AML-193 (cell line): ENCODE results near the gene ITGA1.
A peak's percentile ranks its signal among the peaks of the same experiment; 100 is the strongest.

Source experiments
- DNase-seq, 2 experiments: peaks; one replicate each; lab custom pipeline; 2025; lab: John Stamatoyannopoulos, UW

Gene ITGA1

DNA sequence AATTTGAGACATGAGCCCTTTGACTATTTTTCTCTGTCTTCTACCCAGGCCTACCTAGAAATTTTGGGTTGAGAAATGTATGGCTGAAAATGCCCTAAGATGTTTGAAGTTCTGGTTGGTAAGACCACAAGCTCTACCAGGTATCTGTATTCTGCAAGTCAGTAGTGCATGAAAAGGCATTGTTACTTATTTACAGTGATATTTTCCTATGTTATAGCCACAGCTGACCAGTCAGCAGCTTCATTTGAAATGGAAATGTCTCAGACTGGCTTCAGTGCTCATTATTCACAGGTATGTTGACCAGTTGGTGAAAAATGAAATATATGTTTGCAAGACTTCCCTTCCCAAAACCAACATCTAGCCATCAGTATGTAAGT, 109.5 kb downstream of the ITGA1 start:
- DNase-seq: no peak

- DNase-seq: no peak
These were observed 111.4 kb downstream of the ITGA1 start for GRCh38 chr5:52898961-52899680.

DNA sequence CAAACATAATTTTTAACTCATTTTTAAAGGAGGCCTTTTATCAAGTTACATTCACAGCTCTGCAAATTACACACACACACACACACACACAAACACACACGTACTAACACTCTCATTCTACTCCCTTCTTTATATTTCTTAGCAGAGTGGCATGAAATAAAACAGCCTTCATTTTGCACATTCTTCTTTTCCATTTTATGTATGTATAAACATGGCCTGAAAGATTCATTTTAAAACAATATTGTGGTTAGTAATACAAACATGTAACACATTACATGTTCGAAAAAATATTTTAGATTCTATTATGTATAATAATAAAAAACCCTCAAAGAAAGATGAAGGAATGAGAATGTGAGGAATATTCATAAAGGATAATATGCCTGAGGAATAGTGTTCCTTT, 115.4 kb downstream of the ITGA1 start:
- DNase-seq: no peak

GRCh38 chr5:52906343-52906742, 118.6 kb downstream of the ITGA1 start:
- no peak for DNase-seq

DNA sequence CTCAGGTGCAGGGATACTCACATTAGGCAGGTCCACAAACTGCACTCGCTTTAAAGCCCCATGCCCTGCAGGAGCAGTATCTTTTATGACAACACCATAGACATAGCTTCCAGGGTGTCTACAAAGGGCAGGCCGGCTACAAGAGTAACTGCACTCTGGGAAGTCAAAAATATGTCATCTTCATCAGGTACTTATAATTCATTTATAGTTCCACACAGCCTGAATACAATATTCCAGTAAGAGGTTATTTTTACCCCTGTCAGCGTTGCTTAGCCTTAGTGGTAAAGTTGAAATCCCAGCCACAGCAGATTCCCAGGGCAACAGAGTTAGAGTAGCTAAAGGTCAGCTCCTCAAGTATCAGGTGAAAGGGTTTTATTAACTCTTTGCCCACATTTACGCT, 119.1 kb downstream of the ITGA1 start:
- DNase-seq: no peak

- no peak for DNase-seq
These were observed 121.5 kb downstream of the ITGA1 start for GRCh38 chr5:52909192-52909591.

DNA sequence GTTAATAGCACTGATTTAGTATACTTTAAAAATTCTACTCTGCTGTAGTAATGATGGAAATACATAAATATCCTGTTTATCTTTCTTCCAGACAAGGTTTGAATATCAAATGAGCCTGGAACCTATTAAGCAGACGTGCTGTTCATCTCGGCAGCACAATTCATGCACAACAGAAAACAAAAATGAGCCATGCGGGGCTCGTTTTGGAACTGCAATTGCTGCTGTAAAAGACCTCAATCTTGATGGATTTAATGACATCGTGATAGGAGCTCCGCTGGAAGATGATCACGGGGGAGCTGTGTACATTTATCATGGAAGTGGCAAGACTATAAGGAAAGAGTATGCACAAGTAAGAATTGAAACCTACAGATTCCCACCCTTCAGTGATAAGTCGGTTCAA, 122.4 kb downstream of the ITGA1 start:
- no peak for DNase-seq

- peak; percentile 74 to 81 for DNase-seq
These were observed 127.6 kb downstream of the ITGA1 start for GRCh38 chr5:52915176-52915875.

GRCh38 chr5:52920929-52921328, 133.2 kb downstream of the ITGA1 start:
- DNase-seq: no peak

DNA sequence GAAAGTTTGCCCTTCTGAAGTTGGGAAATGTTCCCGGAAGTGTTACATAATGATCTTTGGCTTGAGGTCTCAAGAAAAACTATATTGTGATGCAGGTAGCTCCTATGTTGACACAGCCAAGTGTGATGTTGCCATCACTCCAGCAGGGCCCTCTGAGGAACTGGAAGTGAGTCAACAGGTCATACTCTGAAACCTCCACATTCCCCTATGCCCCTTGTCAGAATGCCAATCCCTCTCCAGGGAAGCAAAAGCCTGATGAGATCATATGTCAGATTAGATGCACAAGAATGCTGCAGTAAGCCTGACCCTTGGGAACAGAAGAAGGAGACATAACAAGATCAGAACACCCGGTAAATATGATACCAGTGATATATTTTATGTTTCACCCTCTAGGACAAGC, 134.7 kb downstream of the ITGA1 start:
- peak; percentile 74 to 81 for DNase-seq

DNA sequence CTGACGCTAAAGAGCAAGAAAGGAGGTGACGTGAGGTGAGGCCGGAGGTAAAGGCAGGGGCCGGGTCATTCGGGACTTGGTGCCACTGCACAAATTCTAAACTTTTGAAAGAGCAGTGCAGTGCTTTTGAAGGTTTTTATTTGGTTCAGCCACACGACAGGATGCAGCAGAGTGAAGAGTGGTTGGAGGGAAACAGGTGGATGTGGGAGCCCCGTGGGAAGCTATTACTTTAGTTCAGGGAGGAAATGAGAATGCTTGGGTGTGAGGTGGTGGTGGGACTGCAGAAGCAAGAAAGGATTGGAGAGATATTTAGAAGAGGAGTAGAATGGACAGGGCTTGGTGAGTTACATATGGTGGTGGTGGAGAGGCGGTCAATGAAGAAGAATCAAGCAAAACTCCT, 136.7 kb downstream of the ITGA1 start:
- DNase-seq: no peak

DNA sequence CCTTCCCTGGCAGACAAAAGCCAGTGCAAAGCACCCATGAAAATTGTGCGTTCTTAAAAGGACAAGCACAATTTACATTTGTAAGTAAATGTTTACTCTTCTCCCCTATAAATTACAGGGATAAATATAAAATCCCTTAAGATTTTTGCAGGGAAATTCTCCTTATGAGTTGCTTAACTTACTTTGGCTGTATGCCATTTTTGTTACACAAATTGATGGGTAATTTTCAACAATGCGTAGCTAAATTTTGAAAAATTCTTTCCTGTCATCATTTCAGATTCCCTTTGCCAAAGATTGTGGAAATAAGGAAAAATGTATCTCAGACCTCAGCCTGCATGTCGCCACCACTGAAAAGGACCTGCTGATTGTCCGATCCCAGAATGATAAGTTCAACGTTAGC, 137.3 kb downstream of the ITGA1 start:
- DNase-seq: no peak

GRCh38 chr5:52928689-52929088, 141.0 kb downstream of the ITGA1 start:
- no peak for DNase-seq

- DNase-seq: no peak
These were observed 150.5 kb downstream of the ITGA1 start for GRCh38 chr5:52938226-52938625.

GRCh38 chr5:52943285-52943684, 155.6 kb downstream of the ITGA1 start:
- DNase-seq: peak; percentile 17 to 38

GRCh38 chr5:52943808-52944207, 156.1 kb downstream of the ITGA1 start:
- no peak for DNase-seq

DNA sequence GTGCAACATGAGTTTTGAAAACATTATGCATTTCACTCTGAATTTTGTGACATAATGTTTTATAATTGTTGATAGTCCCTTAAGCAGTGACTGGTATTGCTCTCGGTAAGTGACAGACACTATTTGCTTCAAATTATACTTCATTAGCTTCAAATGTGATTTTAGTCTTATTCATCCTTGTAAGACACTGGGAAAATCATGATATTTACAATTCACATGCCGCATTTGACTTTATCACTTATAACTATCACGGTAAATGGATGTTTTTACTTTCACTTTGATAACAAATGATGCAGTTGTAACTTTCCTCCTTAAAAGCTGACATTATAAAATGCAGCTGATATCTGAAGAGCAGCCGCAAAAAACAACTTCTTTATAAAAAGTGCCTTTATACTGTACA, 157.3 kb downstream of the ITGA1 start:
- DNase-seq: no peak

- no peak for DNase-seq
These were observed 159.5 kb downstream of the ITGA1 start for GRCh38 chr5:52947208-52947607.

DNA sequence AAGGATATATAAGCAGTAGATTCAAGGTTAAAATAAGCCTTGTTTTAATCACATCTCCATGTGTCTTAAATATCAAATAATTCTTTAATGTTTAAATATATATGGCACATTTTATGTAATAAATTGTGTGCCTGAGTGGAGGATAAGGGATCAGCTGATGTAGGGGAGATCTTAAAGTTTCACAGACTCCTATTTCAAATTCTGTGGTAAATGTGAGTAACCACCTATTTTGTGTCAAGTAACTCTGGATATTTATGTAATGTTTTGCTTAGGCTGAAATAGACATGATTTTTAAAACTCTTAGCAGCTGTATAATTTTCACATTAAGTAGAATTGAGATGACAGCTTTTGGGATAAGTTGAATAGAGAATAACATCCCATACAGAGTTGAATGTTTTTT, 160.1 kb downstream of the ITGA1 start:
- DNase-seq: no peak

DNA sequence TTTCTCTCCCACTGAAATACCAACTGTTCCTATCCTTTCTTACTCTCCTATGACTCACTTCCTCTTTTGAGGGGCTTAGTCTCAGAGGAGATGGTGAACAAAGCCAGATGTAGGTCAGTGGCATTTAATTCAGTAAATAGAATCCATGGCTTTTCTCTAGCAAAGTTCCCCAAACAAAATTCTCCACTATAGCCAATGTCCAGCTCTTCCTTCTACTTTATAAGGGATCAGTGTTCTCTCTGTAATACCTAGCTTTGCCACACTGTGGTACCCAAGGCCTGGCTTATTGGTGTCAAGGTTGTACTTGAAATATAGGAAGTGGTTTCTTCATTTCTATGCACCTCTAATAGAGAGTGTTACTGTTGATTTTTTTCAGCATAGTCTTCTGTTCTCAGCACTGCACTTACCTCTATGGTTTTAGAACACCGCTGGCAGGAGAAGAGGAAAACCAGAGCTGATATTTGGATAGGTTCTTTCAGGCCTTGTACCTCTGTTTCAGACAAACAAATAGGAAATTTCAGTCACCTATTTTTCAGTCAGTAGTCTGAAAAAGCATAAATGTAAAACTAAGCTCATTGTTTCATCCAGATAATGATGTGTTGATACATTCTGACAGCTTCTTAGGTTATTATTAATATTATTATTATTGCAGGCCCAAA, 160.8 kb downstream of the ITGA1 start:
- DNase-seq: peak; percentile 79 to 81

DNA sequence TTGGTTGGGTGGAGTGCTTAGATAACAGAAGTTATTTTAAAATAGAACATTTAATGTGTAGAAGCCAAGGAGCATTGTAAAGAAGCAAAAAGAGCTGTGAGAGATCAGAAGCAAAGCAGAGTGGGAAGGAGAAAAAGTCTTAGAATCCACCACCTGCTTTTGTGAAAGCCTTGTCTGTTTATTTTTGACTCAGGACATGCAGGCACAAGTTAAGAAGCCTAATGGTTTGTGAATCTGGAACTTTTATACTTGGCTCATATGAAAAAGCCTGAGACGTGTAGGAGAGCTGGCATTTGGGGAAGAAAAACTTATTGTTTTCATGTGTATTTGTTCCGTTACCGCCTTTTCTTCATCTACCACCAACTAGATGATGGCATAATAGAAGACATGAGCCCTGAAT, 163.0 kb downstream of the ITGA1 start:
- no peak for DNase-seq

GRCh38 chr5:52952483-52952882, 164.8 kb downstream of the ITGA1 start:
- no peak for DNase-seq

GRCh38 chr5:52956014-52956413, 168.3 kb downstream of the ITGA1 start:
- DNase-seq: no peak
